Muscle layer of colon (tissue), 2 donors: ENCODE measurements around the gene SENP6.

Source experiments
- H3K27ac ChIP-seq: one replicate; pipeline ENCODE4 v1.7.0; 2013; ENCODE audit warnings: low read depth, mild to moderate bottlenecking, low read length, moderate library complexity
- H3K27me3 ChIP-seq, 2 donors: one replicate each; pipeline ENCODE4 v1.7.0; 2013; ENCODE audit warnings: low read length in 2 of 2, mild to moderate bottlenecking in 2 of 2; ENCODE audit not compliant: insufficient read depth in 2 of 2, control insufficient read depth in 1 of 2
- H3K36me3 ChIP-seq: one replicate; pipeline ENCODE4 v1.7.0; 2013; ENCODE audit warnings: mild to moderate bottlenecking, low read length; ENCODE audit not compliant: insufficient read depth
- H3K4me1 ChIP-seq: one replicate; pipeline ENCODE4 v1.7.0; 2013; ENCODE audit warnings: mild to moderate bottlenecking, low read length; ENCODE audit not compliant: insufficient read depth
- H3K4me3 ChIP-seq, 2 donors: one replicate each; pipeline ENCODE4 v1.7.0; 2013; ENCODE audit warnings: low read length in 2 of 2, low read depth in 1 of 2, mild to moderate bottlenecking in 1 of 2, moderate library complexity in 1 of 2
- H3K9ac ChIP-seq: one replicate; pipeline ENCODE4 v1.7.0; 2013; ENCODE audit warnings: low read length
- H3K9me3 ChIP-seq: one replicate; pipeline ENCODE4 v1.7.0; 2013; ENCODE audit warnings: mild to moderate bottlenecking, low read length
- donor health status: abdominal sarcoma.
- donor health status: Adenocarcinoma of cecum.

SENP6 gene

DNA sequence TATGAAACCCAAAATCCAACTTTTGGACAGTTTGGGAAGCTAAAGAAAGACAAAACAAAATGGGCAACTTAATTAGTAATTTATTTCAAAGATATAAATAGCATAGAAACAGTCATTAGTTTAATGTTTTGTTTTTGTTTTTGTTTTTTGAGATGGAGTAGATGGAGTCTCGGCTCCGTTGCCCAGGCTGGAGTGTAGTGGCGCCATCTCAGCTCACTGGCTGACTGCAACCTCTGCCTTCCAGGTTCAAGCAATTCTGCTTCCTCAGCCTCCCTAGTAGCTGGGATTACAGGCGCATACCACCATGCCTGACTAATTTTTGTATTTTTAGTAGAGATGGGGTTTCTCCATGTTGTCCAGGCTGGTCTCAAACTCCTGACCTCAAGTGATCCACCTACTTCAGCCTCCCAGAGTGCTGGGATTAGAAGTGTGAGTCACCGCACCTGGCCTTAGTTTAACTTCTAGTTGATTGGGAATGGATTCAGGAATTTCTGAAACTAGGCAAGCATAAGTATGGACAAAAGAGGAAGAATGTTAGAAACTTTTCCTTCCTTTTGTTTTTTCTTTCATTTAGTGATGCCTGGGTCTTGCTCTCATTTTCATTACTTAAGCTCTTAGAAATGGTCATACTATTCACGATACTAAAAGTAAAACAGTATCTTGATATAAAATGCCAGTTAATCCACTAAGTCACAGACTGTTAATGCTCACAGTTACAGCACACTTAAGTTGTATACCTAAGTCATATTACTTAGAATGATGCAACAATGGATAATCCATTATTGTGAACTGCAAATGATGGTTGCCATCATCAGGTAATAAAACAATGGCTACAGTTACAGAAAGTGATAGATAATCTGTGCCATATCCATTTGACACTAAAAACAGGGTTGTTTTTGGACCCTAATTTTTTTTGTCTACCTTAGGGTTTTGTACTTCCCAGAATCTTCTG is 8.2 kb downstream of the SENP6 start:
- Histone ChIP-seq H3K4me3 (no peak overlapping the region), H3K27me3 (no peaks in the 10 kb centered on the region), H3K4me1 (peaks cover 75% of the 10 kb centered on the region), H3K9ac (no peak overlapping the region), H3K27ac (no peak overlapping the region), H3K36me3 (no peaks in the 10 kb centered on the region), H3K9me3 (no peaks in the 10 kb centered on the region)

- Histone ChIP-seq H3K4me3 (no peak overlapping the region), H3K36me3 (no peaks in the 10 kb centered on the region), H3K9ac (no peak overlapping the region), H3K4me1 (peaks cover 63% of the 10 kb centered on the region), H3K27ac (no peak overlapping the region), H3K27me3 (no peaks in the 10 kb centered on the region), H3K9me3 (no peaks in the 10 kb centered on the region)
Observed at GRCh38 chr6:75611011-75611701, 9.5 kb downstream of the SENP6 start.

- Histone ChIP-seq H3K36me3 (no peaks in the 10 kb centered on the region), H3K4me1 (peaks cover 60% of the 10 kb centered on the region), H3K9ac (no peak overlapping the region), H3K27ac (no peak overlapping the region), H3K9me3 (no peaks in the 10 kb centered on the region), H3K27me3 (no peaks in the 10 kb centered on the region), H3K4me3 (no peak overlapping the region)
Observed at GRCh38 chr6:75611702-75612375, 10.2 kb downstream of the SENP6 start.

DNA sequence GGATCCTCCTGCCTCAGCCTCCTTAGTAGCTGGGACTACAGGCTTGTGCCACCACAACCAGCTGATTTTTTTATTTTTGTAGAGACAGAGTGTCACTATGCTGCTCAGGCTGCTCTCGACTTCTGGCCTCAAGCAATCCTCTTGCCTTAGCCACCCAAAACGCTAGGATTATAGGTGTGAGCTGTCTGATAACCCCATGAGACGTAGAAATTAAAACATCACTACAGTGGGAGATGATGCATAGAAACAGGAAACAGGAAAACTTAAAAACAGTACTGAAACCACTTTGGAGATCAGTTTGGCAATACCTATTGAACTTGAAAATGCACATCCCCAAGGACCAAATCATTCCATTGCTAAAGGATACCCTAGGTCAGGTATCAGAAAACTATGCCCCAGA is 10.8 kb downstream of the SENP6 start:
- no peak overlapping the region for H3K9ac ChIP-seq
- no peaks in the 10 kb centered on the region for H3K27me3 ChIP-seq
- no peaks in the 10 kb centered on the region for H3K9me3 ChIP-seq
- H3K4me3 ChIP-seq = no peak overlapping the region
- H3K36me3 ChIP-seq = no peaks in the 10 kb centered on the region
- no peak overlapping the region for H3K27ac ChIP-seq
- H3K4me1 ChIP-seq = peaks cover 54% of the 10 kb centered on the region

DNA sequence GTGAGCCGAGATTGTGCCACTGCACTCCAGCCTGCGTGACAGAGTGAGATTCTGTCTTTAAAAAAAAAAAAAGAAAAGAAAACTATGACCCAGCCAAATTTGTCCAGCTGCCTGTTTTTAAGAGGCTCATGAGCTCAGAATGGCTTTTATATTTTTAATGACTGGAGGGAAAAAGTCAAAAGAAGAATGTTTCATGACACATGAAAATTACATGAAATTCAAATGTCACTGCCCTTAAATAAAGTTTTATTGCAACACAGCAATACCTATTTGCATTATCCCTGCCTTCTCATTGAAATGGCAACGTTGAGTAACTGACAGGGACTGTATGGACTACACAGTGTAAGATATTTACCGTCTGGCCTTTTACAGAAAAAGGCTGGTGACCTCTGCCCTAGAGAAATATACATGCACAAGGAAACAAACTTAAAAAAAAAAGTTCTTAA is 11.4 kb downstream of the SENP6 start:
- H3K36me3 ChIP-seq = no peaks in the 10 kb centered on the region

DNA sequence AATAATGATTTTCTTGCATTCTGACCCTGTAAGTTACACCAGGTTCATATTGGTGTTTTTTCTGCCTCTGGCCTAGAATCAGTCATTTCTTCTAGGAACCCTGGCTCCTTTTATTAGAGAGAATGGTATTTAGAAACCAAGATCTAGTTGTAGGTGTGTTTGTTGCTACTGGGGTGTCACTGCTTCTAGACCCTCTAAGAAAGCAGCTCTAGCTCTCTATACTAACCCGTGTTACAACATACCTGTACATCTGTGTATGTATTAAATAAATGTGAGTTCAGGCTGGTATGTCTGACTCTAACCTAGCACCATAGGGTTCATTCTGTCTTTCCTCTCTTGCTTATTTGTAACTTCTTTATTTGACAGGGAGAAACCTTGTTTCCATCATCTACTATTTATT is 16.8 kb downstream of the SENP6 start:
- Histone ChIP-seq H3K27me3 (no peaks in the 10 kb centered on the region), H3K9me3 (no peaks in the 10 kb centered on the region), H3K4me3 (no peak overlapping the region), H3K27ac (no peak overlapping the region), H3K4me1 (peaks cover 36% of the 10 kb centered on the region), H3K9ac (no peak overlapping the region), H3K36me3 (no peaks in the 10 kb centered on the region)

More for the DNA sequence above, 11.4 kb downstream of the SENP6 start:
- no peaks in the 10 kb centered on the region for H3K9me3 ChIP-seq
- peaks cover 49% of the 10 kb centered on the region for H3K4me1 ChIP-seq
- H3K4me3 ChIP-seq = no peak overlapping the region
- no peaks in the 10 kb centered on the region for H3K27me3 ChIP-seq
- H3K9ac ChIP-seq = no peak overlapping the region
- H3K27ac ChIP-seq = no peak overlapping the region

DNA sequence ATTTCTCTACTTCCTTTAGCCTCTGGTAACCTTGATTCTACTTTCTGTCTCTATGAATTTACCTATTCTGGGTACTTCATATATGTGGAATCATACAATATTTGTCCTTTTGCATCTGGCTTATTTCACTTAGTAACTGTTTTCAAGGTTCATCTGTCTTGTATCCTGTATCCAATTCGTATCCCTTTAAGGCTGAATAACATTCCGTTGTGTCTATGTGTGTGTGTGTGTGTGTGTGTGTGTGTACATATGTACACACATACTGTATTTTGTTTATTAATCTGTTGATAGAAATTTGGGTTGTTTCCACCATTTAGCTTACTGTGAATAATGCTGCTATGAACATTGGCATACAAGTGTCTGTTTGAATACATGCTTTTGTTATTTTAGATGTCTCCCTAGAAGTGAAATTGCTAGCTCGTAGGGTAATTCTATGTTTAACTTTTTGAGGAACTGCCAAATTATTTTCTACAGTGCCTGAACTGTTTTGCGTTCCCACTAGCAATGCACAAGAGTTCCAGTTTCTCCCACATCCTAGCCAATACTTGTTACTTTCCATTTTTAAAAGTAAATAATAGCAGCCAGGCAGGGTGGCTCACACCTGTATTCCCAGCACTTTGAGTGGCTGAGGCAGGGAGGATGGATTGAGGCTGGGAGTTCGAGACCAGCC is 17.7 kb downstream of the SENP6 start:
- H3K27me3 ChIP-seq = no peaks in the 10 kb centered on the region
- H3K27ac ChIP-seq = peak overlapping the region; percentile 55
- no peaks in the 10 kb centered on the region for H3K9me3 ChIP-seq
- no peak overlapping the region for H3K9ac ChIP-seq
- peak overlapping the region in 1 of 2 donors; percentile 33 for H3K4me3 ChIP-seq
- H3K4me1 ChIP-seq = peaks cover 38% of the 10 kb centered on the region
- peaks cover 4% of the 10 kb centered on the region for H3K36me3 ChIP-seq

DNA sequence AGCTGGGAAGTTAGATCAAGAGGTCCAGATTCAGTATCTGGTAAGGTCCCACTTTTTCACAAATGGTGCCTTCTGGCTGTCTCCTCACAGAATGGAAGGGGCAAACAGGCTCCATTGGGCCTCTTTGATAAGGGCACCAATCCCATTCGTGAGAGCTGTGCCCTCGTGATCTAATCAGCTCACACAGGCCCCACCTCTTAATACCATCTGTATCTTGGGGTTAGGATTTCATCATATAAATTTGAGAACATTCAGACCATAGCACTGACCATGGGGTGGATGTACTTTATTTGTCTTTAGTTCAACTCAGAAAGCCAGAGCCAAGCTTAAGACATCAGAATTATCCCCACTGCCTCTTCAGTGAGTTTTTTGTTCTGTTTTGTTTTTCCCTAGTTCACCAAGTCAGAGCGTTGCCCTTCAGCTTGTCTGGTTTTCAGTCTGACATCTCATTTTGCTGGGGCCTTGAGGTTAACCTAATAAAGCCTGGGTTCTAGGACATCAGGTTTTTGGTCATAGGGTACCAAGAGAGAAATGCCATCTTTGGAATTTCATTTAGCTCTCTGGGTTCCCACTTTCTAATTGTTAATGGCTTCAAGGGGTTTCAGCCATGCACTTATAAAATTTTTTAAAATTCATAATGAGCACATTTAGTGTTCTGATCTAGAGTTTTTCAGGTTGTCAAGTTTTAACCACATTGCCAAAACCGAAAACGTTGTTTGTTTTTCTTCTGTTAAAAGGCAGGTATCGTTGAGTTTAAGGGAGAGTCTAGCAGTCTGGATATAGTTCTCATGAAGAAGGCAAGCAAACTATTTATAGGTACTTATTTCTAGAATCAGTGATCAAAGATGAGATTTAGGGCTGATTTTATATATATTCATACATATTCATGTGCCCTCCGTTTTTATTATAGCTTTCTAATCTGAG is 19.0 kb downstream of the SENP6 start:
- no peaks in the 10 kb centered on the region for H3K9me3 ChIP-seq
- peaks cover 17% of the 10 kb centered on the region for H3K36me3 ChIP-seq
- peak overlapping the region; percentile 21 for H3K27ac ChIP-seq
- no peaks in the 10 kb centered on the region for H3K27me3 ChIP-seq
- no peak overlapping the region for H3K9ac ChIP-seq
- H3K4me3 ChIP-seq = no peak overlapping the region
- peaks cover 38% of the 10 kb centered on the region for H3K4me1 ChIP-seq

DNA sequence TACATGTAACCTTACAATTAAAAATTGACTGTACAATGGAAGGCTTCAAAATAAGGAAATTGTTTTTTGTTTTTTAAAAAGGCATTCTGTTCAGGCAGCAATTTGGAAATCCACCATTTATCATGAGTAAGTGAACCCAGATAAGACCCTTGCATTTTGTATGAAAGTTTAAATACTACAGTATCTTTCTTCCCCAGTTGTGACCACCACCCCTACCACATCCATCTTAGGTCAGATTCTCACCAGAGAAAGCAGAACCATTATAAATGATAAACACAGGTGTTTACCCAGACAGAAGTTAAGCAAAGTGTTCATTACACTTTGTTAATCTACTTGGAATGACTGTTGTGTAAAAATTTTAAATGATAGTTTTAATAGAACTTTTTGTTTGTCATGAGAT is 20.2 kb downstream of the SENP6 start:
- peaks cover 38% of the 10 kb centered on the region for H3K4me1 ChIP-seq
- H3K9me3 ChIP-seq = no peaks in the 10 kb centered on the region
- peaks cover 17% of the 10 kb centered on the region for H3K36me3 ChIP-seq
- no peak overlapping the region for H3K9ac ChIP-seq
- H3K27me3 ChIP-seq = no peaks in the 10 kb centered on the region
- no peak overlapping the region for H3K4me3 ChIP-seq
- no peak overlapping the region for H3K27ac ChIP-seq

DNA sequence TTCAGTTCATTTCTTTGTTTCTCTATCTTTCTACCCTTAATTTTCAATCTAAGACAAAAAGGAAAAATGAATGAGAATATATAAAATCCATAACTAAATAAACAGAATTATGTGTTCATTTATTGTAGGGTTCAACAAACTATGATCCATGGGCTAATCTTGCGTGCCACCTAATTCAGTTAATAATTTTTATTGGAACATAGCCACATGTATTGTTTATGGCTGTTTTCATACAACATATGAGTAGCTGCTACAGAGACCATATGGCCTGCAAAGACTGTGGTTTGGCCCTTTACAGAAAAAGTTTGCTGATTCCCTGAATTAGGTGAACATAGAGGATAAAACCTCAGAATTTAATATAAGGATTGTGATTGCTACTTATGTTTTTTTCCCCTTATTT is 21.8 kb downstream of the SENP6 start:
- Histone ChIP-seq H3K27me3 (no peaks in the 10 kb centered on the region), H3K36me3 (peaks cover 17% of the 10 kb centered on the region), H3K27ac (no peak overlapping the region), H3K4me3 (no peak overlapping the region), H3K4me1 (peaks cover 38% of the 10 kb centered on the region), H3K9me3 (no peaks in the 10 kb centered on the region), H3K9ac (no peak overlapping the region)
